Measurements from ENCODE around the gene CENATAC.

The CENATAC gene

DNA sequence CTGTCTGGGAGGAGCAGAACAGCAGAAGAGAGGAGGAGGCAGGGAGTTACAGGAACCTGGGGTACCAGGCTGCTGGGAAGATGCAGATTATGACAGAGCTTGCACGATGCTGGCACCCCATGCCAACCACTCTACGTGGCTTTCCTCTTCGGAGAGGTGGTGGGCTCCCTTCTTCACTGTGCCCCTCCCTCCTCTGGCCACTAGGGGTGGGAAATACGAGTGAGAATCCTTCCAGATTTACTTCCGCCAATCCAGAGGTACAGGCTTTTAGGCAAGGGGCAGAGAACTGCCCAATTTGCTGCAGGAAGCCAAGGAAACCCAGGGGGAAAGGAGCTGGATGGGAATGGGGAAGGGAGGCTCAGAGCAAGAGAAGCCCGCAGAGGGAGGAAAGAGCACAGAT, 46.8 kb downstream of the CENATAC start:
- no peaks in the 10 kb centered on the region for H3K4me1 ChIP-seq (ENCODE audit: insufficient read depth, poor library complexity, severe bottlenecking)
- no peak overlapping the region for H3K4me3 ChIP-seq (ENCODE audit: severe bottlenecking)
- DNase-seq (ENCODE audit: low spot score) (no peak), ATAC-seq (ENCODE audit: low read depth) (peak; percentile 17; the same call in 2 of the 3 replicates)
- H3K36me3 ChIP-seq (ENCODE audit: low read depth), result peaks cover 52% of the 10 kb centered on the region
- TF ChIP-seq, protein P1, sequence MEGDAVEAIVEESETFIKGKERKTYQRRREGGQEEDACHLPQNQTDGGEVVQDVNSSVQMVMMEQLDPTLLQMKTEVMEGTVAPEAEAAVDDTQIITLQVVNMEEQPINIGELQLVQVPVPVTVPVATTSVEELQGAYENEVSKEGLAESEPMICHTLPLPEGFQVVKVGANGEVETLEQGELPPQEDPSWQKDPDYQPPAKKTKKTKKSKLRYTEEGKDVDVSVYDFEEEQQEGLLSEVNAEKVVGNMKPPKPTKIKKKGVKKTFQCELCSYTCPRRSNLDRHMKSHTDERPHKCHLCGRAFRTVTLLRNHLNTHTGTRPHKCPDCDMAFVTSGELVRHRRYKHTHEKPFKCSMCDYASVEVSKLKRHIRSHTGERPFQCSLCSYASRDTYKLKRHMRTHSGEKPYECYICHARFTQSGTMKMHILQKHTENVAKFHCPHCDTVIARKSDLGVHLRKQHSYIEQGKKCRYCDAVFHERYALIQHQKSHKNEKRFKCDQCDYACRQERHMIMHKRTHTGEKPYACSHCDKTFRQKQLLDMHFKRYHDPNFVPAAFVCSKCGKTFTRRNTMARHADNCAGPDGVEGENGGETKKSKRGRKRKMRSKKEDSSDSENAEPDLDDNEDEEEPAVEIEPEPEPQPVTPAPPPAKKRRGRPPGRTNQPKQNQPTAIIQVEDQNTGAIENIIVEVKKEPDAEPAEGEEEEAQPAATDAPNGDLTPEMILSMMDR (IDR thresholded peaks at IDR 0.05; ENCODE audit: poor library complexity, severe bottlenecking), result no peak
- H3K9me3 ChIP-seq (ENCODE audit: severe bottlenecking), result no peaks in the 10 kb centered on the region
- H3K27me3 ChIP-seq (ENCODE audit: insufficient read depth, poor library complexity, severe bottlenecking), result no peaks in the 10 kb centered on the region
- H3K27ac ChIP-seq (ENCODE audit: poor library complexity, severe bottlenecking), result no peak overlapping the region

- DNase-seq (ENCODE audit: low spot score), result no peak
- TF ChIP-seq, protein P1 (IDR thresholded peaks at IDR 0.05; ENCODE audit: poor library complexity, severe bottlenecking), result no peak
- H3K9me3 ChIP-seq (ENCODE audit: severe bottlenecking), result no peaks in the 10 kb centered on the region
- no peaks in the 10 kb centered on the region for H3K27me3 ChIP-seq (ENCODE audit: insufficient read depth, poor library complexity, severe bottlenecking)
- H3K4me1 ChIP-seq (ENCODE audit: insufficient read depth, poor library complexity, severe bottlenecking), result no peaks in the 10 kb centered on the region
- no peak for ATAC-seq (ENCODE audit: low read depth)
- H3K4me3 ChIP-seq (ENCODE audit: severe bottlenecking), result no peak overlapping the region
- H3K36me3 ChIP-seq (ENCODE audit: low read depth), result peaks cover 70% of the 10 kb centered on the region
- H3K27ac ChIP-seq (ENCODE audit: poor library complexity, severe bottlenecking), result no peak overlapping the region
Observed at GRCh38 chr11:119046489-119046888, 48.6 kb downstream of the CENATAC start.

GRCh38 chr11:119047205-119047604, 49.3 kb downstream of the CENATAC start:
- H3K27me3 ChIP-seq (ENCODE audit: insufficient read depth, poor library complexity, severe bottlenecking), result no peaks in the 10 kb centered on the region
- TF ChIP-seq, protein P1 (IDR thresholded peaks at IDR 0.05; ENCODE audit: poor library complexity, severe bottlenecking), result no peak
- H3K9me3 ChIP-seq (ENCODE audit: severe bottlenecking), result no peaks in the 10 kb centered on the region
- no peak for DNase-seq (ENCODE audit: low spot score)
- H3K36me3 ChIP-seq (ENCODE audit: low read depth), result peaks cover 77% of the 10 kb centered on the region
- H3K27ac ChIP-seq (ENCODE audit: poor library complexity, severe bottlenecking), result no peak overlapping the region
- no peak overlapping the region for H3K4me3 ChIP-seq (ENCODE audit: severe bottlenecking)
- no peak for ATAC-seq (ENCODE audit: low read depth)
- H3K4me1 ChIP-seq (ENCODE audit: insufficient read depth, poor library complexity, severe bottlenecking), result no peaks in the 10 kb centered on the region

DNA sequence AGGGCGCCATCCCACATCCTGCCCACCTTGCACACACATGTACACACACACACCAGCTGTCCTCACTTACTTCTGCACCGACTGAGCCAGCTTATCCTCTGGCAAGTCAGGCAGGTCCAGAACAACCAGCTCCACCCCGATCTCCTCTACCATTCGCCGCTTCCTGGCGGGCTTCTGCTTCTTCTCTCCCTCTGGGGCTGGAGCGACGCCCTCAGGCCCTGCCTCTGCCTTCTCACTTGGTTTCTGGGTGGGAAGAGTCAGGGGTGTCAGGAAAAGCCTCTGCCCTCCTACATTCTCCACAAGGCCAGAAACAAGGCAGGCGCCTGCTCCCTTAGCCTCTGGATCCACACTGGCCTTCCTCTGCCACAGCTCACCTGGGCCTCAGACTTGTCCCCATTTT, 50.7 kb downstream of the CENATAC start:
- ATAC-seq (ENCODE audit: low read depth), result no peak
- Histone ChIP-seq H3K27ac (ENCODE audit: poor library complexity, severe bottlenecking) (no peak overlapping the region), H3K27me3 (ENCODE audit: insufficient read depth, poor library complexity, severe bottlenecking) (no peaks in the 10 kb centered on the region), H3K36me3 (ENCODE audit: low read depth) (peaks cover 91% of the 10 kb centered on the region), H3K4me3 (ENCODE audit: severe bottlenecking) (no peak overlapping the region), H3K4me1 (ENCODE audit: insufficient read depth, poor library complexity, severe bottlenecking) (no peaks in the 10 kb centered on the region), H3K9me3 (ENCODE audit: severe bottlenecking) (no peaks in the 10 kb centered on the region)
- TF ChIP-seq, protein P1 (IDR thresholded peaks at IDR 0.05; ENCODE audit: poor library complexity, severe bottlenecking), result no peak
- DNase-seq (ENCODE audit: low spot score), result no peak

- Histone ChIP-seq H3K9me3 (ENCODE audit: severe bottlenecking) (no peaks in the 10 kb centered on the region), H3K4me3 (ENCODE audit: severe bottlenecking) (no peak overlapping the region), H3K27me3 (ENCODE audit: insufficient read depth, poor library complexity, severe bottlenecking) (no peaks in the 10 kb centered on the region), H3K4me1 (ENCODE audit: insufficient read depth, poor library complexity, severe bottlenecking) (no peaks in the 10 kb centered on the region), H3K36me3 (ENCODE audit: low read depth) (peaks cover 95% of the 10 kb centered on the region), H3K27ac (ENCODE audit: poor library complexity, severe bottlenecking) (no peak overlapping the region)
- DNase-seq (ENCODE audit: low spot score) (no peak), ATAC-seq (ENCODE audit: low read depth) (no peak)
- TF ChIP-seq, protein P1 (IDR thresholded peaks at IDR 0.05; ENCODE audit: poor library complexity, severe bottlenecking), result no peak
Observed at GRCh38 chr11:119049081-119049480, 51.1 kb downstream of the CENATAC start.
